WTC11 (cell line): ENCODE data around the gene CUL5. TPM values are rescaled to one million over a fixed set of nuclear protein-coding genes. Genes with fewer than 3 reads are reported as not detected.

Experiments
- ATAC-seq: fragments of 200-7000 bp; cut with Tn5 transposase; 2 replicates; pipeline ENCODE4 v1.10.0; 2021; ENCODE audit warnings: mild to moderate bottlenecking, moderate library complexity
- CTCF ChIA-PET: fragments of 300-600 bp; sonication (Branson Sonifier 250); formaldehyde crosslinking; loops from one replicate; lab custom pipeline; 2021; ENCODE audit warnings: antibody characterized with exemption; lab: Charles Lee
- POLR2A ChIA-PET: fragments of 350-600 bp; sonication (Branson Sonifier 250); formaldehyde crosslinking; loops from one replicate; lab custom pipeline; 2021; ENCODE audit warnings: antibody characterized with exemption; lab: Charles Lee
- DNase-seq: peaks from one replicate; pipeline ENCODE4 v3.0.0; 2021; ENCODE audit warnings: low spot score
- H3K27ac Mint-ChIP-seq: 2 replicates; pipeline ENCODE4 v1.8.0; 2021; ENCODE audit warnings: mixed read lengths
- H3K27me3 Mint-ChIP-seq: 2 replicates; pipeline ENCODE4 v1.8.0; 2021; ENCODE audit warnings: low read depth, mild to moderate bottlenecking, moderate library complexity, mixed read lengths
- H3K36me3 Mint-ChIP-seq: 2 replicates; pipeline ENCODE4 v1.8.0; 2021; ENCODE audit warnings: mixed read lengths
- H3K4me1 Mint-ChIP-seq: 2 replicates; pipeline ENCODE4 v1.8.0; 2022; ENCODE audit warnings: mixed read lengths
- H3K4me3 Mint-ChIP-seq: 2 replicates; pipeline ENCODE4 v1.8.0; 2021; ENCODE audit warnings: mild to moderate bottlenecking, moderate library complexity, mixed read lengths
- H3K9me3 Mint-ChIP-seq: 2 replicates; pipeline ENCODE4 v1.8.0; 2021; ENCODE audit warnings: mixed read lengths
- AR ChIP-seq: fragments of 250-450 bp; sonication (Bioruptor Pico); IDR thresholded peaks from 2 replicates; pipeline ENCODE4 v1.9.0; 2021; ENCODE audit warnings: mild to moderate bottlenecking
- CTCF ChIP-seq: fragments of 200-600 bp; IDR thresholded peaks from 2 replicates; pipeline ENCODE4 v1.8.0; 2022; ENCODE audit warnings: antibody characterized with exemption
- FOXJ3 ChIP-seq: sonication (generic); formaldehyde crosslinking; IDR thresholded peaks from 2 replicates; pipeline ENCODE4 v1.9.0; 2021; ENCODE audit warnings: missing genetic modification reagents, mild to moderate bottlenecking, borderline replicate concordance
- GABPB1 ChIP-seq: sonication (generic); formaldehyde crosslinking; IDR thresholded peaks from 2 replicates; pipeline ENCODE4 v1.8.1; 2023; ENCODE audit warnings: mild to moderate bottlenecking, missing genetic modification reagents
- HMGA2 ChIP-seq: fragments of 250-450 bp; sonication (Bioruptor Pico); IDR thresholded peaks from 2 replicates; pipeline ENCODE4 v1.4.0; 2021; ENCODE audit warnings: mild to moderate bottlenecking, moderate library complexity
- IRF2 ChIP-seq: sonication (generic); formaldehyde crosslinking; IDR thresholded peaks from 2 replicates; pipeline ENCODE4 v1.8.0; 2022; ENCODE audit warnings: low read depth, missing genetic modification reagents, borderline replicate concordance
- KAT7 ChIP-seq: sonication (generic); formaldehyde crosslinking; IDR thresholded peaks from 2 replicates; pipeline ENCODE4 v1.8.1; 2023; ENCODE audit warnings: missing genetic modification reagents, mild to moderate bottlenecking, borderline replicate concordance
- MXD4 ChIP-seq: fragments of 250-450 bp; sonication (Bioruptor Pico); IDR thresholded peaks from 2 replicates; pipeline ENCODE4 v1.8.0; 2021; ENCODE audit warnings: mild to moderate bottlenecking, moderate library complexity, borderline replicate concordance
- MYBL2 ChIP-seq: sonication (generic); formaldehyde crosslinking; IDR thresholded peaks from 2 replicates; pipeline ENCODE4 v1.8.1; 2023; ENCODE audit warnings: mild to moderate bottlenecking, moderate library complexity, missing genetic modification reagents
- PREB ChIP-seq: sonication (generic); formaldehyde crosslinking; IDR thresholded peaks from 2 replicates; pipeline ENCODE4 v1.8.1; 2022; ENCODE audit warnings: mild to moderate bottlenecking, missing genetic modification reagents, moderate library complexity, borderline replicate concordance
- RORB ChIP-seq: fragments of 250-450 bp; sonication (Bioruptor Pico); IDR thresholded peaks from 2 replicates; pipeline ENCODE4 v1.9.0; 2021; ENCODE audit warnings: mild to moderate bottlenecking
- SMAD4 ChIP-seq: sonication (generic); formaldehyde crosslinking; IDR thresholded peaks from 2 replicates; pipeline ENCODE4 v1.8.0; 2022; ENCODE audit warnings: mild to moderate bottlenecking, missing genetic modification reagents
- USF1 ChIP-seq: sonication (generic); formaldehyde crosslinking; IDR thresholded peaks from 2 replicates; pipeline ENCODE4 v1.8.0; 2022; ENCODE audit warnings: mild to moderate bottlenecking, missing genetic modification reagents
- USF2 ChIP-seq: sonication (generic); formaldehyde crosslinking; IDR thresholded peaks from 2 replicates; pipeline ENCODE4 v1.8.1; 2023; ENCODE audit warnings: mild to moderate bottlenecking, missing genetic modification reagents, moderate library complexity
- ZBTB21 ChIP-seq: sonication (generic); formaldehyde crosslinking; IDR thresholded peaks from 2 replicates; pipeline ENCODE4 v1.8.1; 2023; ENCODE audit warnings: mild to moderate bottlenecking, missing genetic modification reagents, borderline replicate concordance
- ZNF263 ChIP-seq: sonication (generic); formaldehyde crosslinking; IDR thresholded peaks from 2 replicates; pipeline ENCODE4 v1.8.1; 2022; ENCODE audit warnings: low read depth, mild to moderate bottlenecking, moderate library complexity, missing genetic modification reagents
- ZNF281 ChIP-seq: sonication (generic); formaldehyde crosslinking; IDR thresholded peaks from 2 replicates; pipeline ENCODE4 v1.8.0; 2023; ENCODE audit warnings: mild to moderate bottlenecking, missing genetic modification reagents
- ZNF396 ChIP-seq: fragments of 250-450 bp; sonication (Bioruptor Pico); IDR thresholded peaks from 2 replicates; pipeline ENCODE4 v1.8.0; 2021; ENCODE audit warnings: mild to moderate bottlenecking, moderate library complexity, borderline replicate concordance
- ZNF671 ChIP-seq: fragments of 250-450 bp; sonication (Bioruptor Pico); IDR thresholded peaks from 2 replicates; pipeline ENCODE4 v1.8.0; 2021; ENCODE audit warnings: mild to moderate bottlenecking
- total RNA-seq: library from RNA; stranded (reverse); gene quantifications from 3 replicates; pipeline ENCODE4 v1.2.3, GENCODE V29; 2021

Gene CUL5
- total RNA-seq, 1 experiment from 2014 or later = 31.4 TPM

GRCh38 chr11:108019870-108020540, 11.3 kb downstream of the CUL5 start (continued):
- no peak for TF ChIP-seq ZNF281 (CRISPR knock-in tag)
- no peak for TF ChIP-seq MXD4 (CRISPR knock-in tag)
- TF ChIP-seq, all 79 proteins: peak for 0

- Mint-ChIP-seq H3K4me1 (peaks cover 9% of the 10 kb centered on the region; the same call in 1 of the 2 replicates), H3K9me3 (no peaks in the 10 kb centered on the region; the same call in 1 of the 2 replicates), H3K27ac (peak overlapping the region; percentile 73), H3K27me3 (no peaks in the 10 kb centered on the region), H3K36me3 (no peaks in the 10 kb centered on the region), H3K4me3 (no peak overlapping the region)
- DNase-seq = no peak
- POLR2A ChIA-PET = no interaction called here
- TF ChIP-seq USF1 (CRISPR knock-in tag) = no peak
- TF ChIP-seq RORB = no peak
- no peak for TF ChIP-seq ZNF263 (CRISPR knock-in tag)
- TF ChIP-seq ZBTB21 (CRISPR knock-in tag) = no peak
- CTCF ChIA-PET = interaction anchor here (1.1 to 1.3 kb wide), 3 partner anchors 12 to 26 kb away, joined by 3 to 10 read pairs (median 6); partner anchors contain the start of gene CUL5
- ATAC-seq = peak; percentile 26; the same call in 1 of the 2 replicates
Measured at GRCh38 chr11:108025387-108026080, 16.8 kb downstream of the CUL5 start.

GRCh38 chr11:108027057-108027456, 18.4 kb downstream of the CUL5 start:
- DNase-seq (peak; percentile 22), ATAC-seq (peak; percentile 89)
- no peak for TF ChIP-seq USF2 (CRISPR knock-in tag)
- TF ChIP-seq KAT7 (CRISPR knock-in tag) = no peak
- no peak for TF ChIP-seq PREB (CRISPR knock-in tag)
- no peak for TF ChIP-seq ZNF671 (CRISPR knock-in tag)
- no peak for TF ChIP-seq ZNF396
- TF ChIP-seq HMGA2 (CRISPR knock-in tag) = no peak
- TF ChIP-seq CTCF = no peak
- no peak for TF ChIP-seq IRF2 (CRISPR knock-in tag)
- TF ChIP-seq GABPB1 (CRISPR knock-in tag) = no peak
- TF ChIP-seq USF1 (CRISPR knock-in tag) = no peak
- no peak for TF ChIP-seq MYBL2 (CRISPR knock-in tag)
- no peak for TF ChIP-seq AR (CRISPR knock-in tag)
- no peak for TF ChIP-seq SMAD4 (CRISPR knock-in tag)
- TF ChIP-seq FOXJ3 = no peak
- no peak for TF ChIP-seq RORB
- H3K4me1 Mint-ChIP-seq = peaks cover 9% of the 10 kb centered on the region; the same call in 1 of the 2 replicates
- POLR2A ChIA-PET = interaction anchor here (0.6 to 1.0 kb wide), 2 partner anchors 15 to 27 kb away, joined by 3 to 4 read pairs; no protein-coding TSS in a partner anchor
- H3K36me3 Mint-ChIP-seq = peaks cover 12% of the 10 kb centered on the region
- peaks cover 12% of the 10 kb centered on the region for H3K9me3 Mint-ChIP-seq
- H3K27me3 Mint-ChIP-seq = no peaks in the 10 kb centered on the region
- CTCF ChIA-PET = interaction anchor here (0.6 to 2.8 kb wide), 14 partner anchors 9 to 638 kb away, joined by 3 to 26 read pairs (median 4); partner anchors contain the start of genes CUL5 and DDX10
- H3K27ac Mint-ChIP-seq = no peak overlapping the region
- no peak overlapping the region for H3K4me3 Mint-ChIP-seq
